ENCODE results near the gene RER1. TPM values are rescaled to one million over a fixed set of nuclear protein-coding genes. Genes with fewer than 3 reads are reported as not detected.

The RER1 gene
- total RNA-seq, 1 donor from 2014 or later: 93.0 TPM

- Mint-ChIP-seq H3K4me3 (ENCODE audit: unreplicated experiment) (no peak overlapping the region), H3K27me3 (ENCODE audit: unreplicated experiment) (peaks cover 12% of the 10 kb centered on the region), H3K4me1 (ENCODE audit: low read depth, unreplicated experiment) (peaks cover 3% of the 10 kb centered on the region), H3K36me3 (ENCODE audit: unreplicated experiment) (no peaks in the 10 kb centered on the region), H3K9me3 (ENCODE audit: unreplicated experiment) (no peaks in the 10 kb centered on the region), H3K27ac (ENCODE audit: unreplicated experiment) (no peak overlapping the region)
- DNase-seq: no peak
- no peak for TF ChIP-seq CTCF (IDR thresholded peaks at IDR 0.05; ENCODE audit: partially characterized antibody, unreplicated experiment)
Observed at GRCh38 chr1:2404890-2405511, 13.4 kb downstream of the RER1 start.

- no peak for DNase-seq
- no peak for TF ChIP-seq CTCF (IDR thresholded peaks at IDR 0.05; ENCODE audit: partially characterized antibody, unreplicated experiment)
- Mint-ChIP-seq H3K4me1 (ENCODE audit: low read depth, unreplicated experiment) (peaks cover 3% of the 10 kb centered on the region), H3K27me3 (ENCODE audit: unreplicated experiment) (peaks cover 16% of the 10 kb centered on the region), H3K36me3 (ENCODE audit: unreplicated experiment) (no peaks in the 10 kb centered on the region), H3K4me3 (ENCODE audit: unreplicated experiment) (no peak overlapping the region), H3K27ac (ENCODE audit: unreplicated experiment) (no peak overlapping the region), H3K9me3 (ENCODE audit: unreplicated experiment) (no peaks in the 10 kb centered on the region)
Observed at GRCh38 chr1:2405588-2406295, 14.1 kb downstream of the RER1 start.

GRCh38 chr1:2406451-2407041 is 14.9 kb downstream of the RER1 start:
- Mint-ChIP-seq H3K9me3 (ENCODE audit: unreplicated experiment) (peaks cover 2% of the 10 kb centered on the region), H3K4me1 (ENCODE audit: low read depth, unreplicated experiment) (peaks cover 3% of the 10 kb centered on the region), H3K36me3 (ENCODE audit: unreplicated experiment) (no peaks in the 10 kb centered on the region), H3K4me3 (ENCODE audit: unreplicated experiment) (no peak overlapping the region), H3K27me3 (ENCODE audit: unreplicated experiment) (peaks cover 16% of the 10 kb centered on the region), H3K27ac (ENCODE audit: unreplicated experiment) (no peak overlapping the region)
- DNase-seq: peak; percentile 55
- TF ChIP-seq CTCF (IDR thresholded peaks at IDR 0.05; ENCODE audit: partially characterized antibody, unreplicated experiment): no peak

- peaks cover 18% of the 10 kb centered on the region for H3K27me3 Mint-ChIP-seq (ENCODE audit: unreplicated experiment)
- no peaks in the 10 kb centered on the region for H3K36me3 Mint-ChIP-seq (ENCODE audit: unreplicated experiment)
- no peak overlapping the region for H3K27ac Mint-ChIP-seq (ENCODE audit: unreplicated experiment)
- TF ChIP-seq CTCF (IDR thresholded peaks at IDR 0.05; ENCODE audit: partially characterized antibody, unreplicated experiment): no peak
- peaks cover 2% of the 10 kb centered on the region for H3K9me3 Mint-ChIP-seq (ENCODE audit: unreplicated experiment)
- no peak for DNase-seq
- peaks cover 3% of the 10 kb centered on the region for H3K4me1 Mint-ChIP-seq (ENCODE audit: low read depth, unreplicated experiment)
- H3K4me3 Mint-ChIP-seq (ENCODE audit: unreplicated experiment): no peak overlapping the region
Observed at GRCh38 chr1:2407166-2407990, 15.7 kb downstream of the RER1 start.

Data from glutamatergic neuron (in vitro differentiated cells).